Activated CD4-positive, CD25-positive, alpha-beta regulatory T cell treated with anti-CD3 and anti-CD28 coated beads, Interleukin-2, amount 50 U/mL, for 24 hours (primary cell): Measurements from ENCODE around the gene ADARB2.

Experiments
- ATAC-seq, 2 donors: fragments of 150-1000 bp; cut with Tn5 transposase; one replicate each; pipeline ENCODE4 v1.10.0; 2021; ENCODE audit warnings: mild to moderate bottlenecking in 1 of 2, moderate library complexity in 1 of 2

ADARB2 gene

DNA sequence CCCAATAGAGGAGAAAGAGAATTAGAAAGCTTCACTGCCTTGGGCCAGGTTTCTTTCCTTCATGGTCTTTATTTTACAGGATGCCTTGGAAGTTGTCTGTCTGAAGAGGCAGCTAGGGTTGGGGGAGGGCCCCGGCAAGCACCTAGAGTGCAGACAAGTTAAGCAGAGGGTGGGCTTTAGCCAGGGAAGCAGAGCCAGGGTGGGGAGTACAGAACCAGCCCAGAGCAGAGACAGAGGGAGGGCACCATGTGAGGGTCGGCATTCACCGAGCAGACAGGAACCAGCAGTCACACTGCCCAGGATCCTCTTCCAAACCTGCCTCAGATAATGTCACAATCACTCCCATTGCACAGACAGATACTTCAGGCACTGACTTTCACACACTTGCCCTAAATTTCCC, 75.9 kb downstream of the ADARB2 start:
- ATAC-seq, result no peak

DNA sequence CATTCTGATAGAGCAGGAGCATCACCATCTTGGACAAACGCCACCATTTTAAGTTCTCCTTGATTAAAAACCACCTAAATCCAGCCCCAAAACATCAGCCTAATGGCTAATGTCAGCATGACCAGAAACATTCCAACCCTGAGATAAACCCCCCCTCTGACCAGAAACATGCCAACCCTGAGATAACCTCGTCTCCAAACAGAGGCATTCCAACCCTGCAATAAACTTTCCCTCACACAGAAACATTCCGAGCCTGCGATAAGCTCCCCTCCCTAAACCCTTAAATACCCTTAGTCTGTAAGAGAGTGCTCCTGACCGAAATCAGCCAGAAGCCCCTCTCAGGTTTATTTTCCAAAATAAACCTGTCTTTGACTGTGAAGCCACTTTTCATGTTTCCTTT, 76.5 kb downstream of the ADARB2 start:
- no peak for ATAC-seq

DNA sequence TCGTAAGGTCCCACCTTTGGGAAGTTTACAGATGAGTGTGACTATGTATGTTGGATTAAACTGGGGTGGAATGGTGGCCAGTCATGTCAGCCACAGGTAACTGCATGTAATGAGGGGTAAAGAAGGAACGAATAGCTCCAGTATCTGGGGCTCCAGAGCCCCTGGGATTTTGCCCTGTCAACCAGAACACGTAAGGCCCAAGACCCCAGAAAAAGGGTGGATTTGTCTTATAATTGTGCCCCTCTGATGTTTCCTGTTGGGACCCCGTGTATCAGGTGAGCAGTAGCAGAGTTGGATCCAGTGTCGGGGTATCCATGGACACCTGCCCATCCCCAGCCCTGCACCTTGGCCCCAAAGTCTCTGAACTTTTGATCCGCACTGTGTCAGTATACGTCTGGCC, 76.9 kb downstream of the ADARB2 start:
- ATAC-seq, result no peak

DNA sequence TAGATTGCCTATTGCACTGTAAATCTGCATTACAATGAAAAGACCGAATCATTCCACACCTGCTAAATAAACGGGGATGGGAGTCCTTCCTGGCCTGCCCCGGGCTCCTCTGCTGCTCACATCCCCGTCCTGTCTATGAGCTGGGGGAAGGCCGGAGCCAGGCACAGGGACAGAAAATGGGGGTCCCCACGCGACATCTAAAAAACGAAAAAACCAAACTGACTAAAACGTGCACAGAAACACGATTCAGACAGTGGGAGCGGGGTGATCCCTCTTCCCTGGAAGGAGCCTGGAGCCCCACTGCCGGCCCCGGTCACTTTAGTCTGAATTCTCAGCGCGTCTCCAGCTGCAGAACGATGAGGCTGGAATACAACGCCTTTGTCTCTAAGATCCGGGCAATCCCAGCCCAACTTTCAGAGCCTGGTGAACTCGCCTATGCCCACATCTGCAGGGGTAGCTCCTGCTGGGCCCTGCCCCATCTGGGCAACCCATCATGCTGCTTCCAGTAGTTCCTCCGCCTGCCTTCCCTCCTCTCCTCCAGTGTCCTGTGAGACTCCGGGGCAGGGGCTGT, 78.0 kb downstream of the ADARB2 start:
- no peak for ATAC-seq

DNA sequence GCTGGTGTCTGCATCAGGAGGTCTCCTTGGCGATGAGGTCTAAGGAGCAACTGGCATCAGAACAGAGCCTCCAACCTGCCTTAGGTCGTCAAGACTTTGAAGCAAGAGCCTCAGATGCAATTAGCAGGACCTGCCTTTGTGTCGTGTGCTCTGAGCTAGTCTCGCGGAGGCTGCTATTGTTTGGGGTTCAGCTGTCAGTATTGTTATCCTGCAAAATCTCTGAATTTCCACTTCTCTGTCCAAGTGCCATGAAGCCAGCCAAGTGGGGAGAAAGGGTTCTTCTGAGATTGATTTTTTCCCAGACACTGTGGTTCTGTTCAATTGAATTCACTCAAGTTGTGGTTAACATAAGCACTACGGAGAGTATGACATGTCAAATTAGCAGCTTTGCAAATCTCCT, 78.7 kb downstream of the ADARB2 start:
- ATAC-seq, result no peak

DNA sequence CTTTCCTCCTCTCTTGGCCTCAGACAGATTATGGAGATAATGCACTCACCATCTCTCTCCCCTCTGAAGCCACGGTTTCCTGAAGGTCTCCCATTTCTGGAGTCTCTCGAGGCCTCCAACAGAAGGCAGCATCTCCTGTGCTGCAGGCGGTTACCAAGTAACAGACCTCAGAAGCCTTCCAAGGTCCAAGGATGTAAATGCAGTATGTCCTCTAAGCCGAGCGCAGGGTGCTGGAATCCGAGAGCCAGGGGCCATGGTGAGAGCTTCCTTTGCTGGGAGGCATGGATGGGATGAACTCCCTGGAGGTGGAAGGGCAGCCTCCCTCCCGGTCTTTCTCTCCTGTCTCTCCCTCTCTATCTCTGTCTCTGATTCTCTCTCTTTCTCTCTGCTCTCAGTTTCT, 79.8 kb downstream of the ADARB2 start:
- ATAC-seq, result no peak

DNA sequence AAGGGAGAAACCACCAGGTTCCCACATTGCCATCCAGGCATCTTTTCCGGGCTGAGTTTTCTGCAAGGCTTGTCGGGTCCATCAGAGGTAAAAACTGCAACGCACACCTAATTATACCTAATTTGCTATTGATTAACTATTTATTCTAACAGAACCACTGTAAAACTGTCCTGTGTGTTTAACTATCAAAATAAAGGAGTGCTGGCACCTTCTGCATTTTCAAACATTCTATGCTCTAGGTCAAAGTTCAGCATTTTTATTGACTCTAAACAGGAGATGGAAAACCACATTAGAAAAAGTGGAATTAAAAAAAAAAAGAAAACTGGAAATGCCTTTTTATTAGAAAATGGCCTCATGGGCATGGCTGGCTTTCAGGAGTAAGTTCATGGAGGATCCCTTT, 82.0 kb downstream of the ADARB2 start:
- no peak for ATAC-seq

DNA sequence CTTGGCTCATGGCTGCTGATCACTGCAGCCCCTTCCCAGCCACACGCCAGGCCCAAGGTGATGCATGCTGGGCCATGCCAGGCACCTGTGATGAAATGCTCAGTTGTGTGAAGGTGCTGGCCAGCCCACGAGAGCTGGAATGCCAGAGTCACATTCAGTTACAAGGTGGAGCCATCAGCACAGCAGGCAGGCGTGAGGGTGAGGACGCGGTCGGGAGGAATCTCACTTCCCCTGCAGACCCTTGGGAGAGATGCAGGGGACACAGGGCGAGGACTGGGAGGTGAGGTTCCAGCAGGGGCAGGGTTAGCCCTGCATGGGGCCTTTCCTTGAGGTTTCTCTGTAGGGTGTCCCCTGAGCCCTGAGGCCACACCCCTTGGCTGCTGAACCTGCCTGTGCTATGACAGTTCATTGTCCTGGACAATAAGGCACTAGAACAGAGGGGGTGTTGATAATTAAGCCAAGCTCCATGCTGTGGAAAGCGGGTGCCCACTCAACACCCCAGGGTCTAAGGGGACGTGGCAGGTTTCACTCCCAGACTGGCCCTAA, 82.4 kb downstream of the ADARB2 start:
- ATAC-seq, result no peak

DNA sequence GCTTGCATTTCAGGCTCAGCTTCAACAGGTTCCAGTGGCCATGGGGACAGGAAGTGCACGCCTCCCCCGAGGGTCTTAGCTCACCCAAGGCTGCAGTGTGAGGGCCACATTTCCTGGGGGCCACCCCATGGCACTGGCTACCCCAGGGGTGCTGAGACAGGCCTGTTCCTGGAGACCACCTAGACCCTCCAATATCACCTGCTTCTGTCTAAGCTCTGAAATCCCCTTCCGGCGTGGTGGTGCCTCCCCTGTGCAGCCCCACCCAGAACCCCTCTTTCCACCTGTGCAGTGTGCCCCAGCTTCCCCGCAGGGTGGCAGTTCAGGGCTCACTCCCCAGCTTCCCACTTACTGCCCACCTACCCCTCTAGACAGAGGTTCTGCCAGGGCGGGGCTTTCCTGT, 83.1 kb downstream of the ADARB2 start:
- no peak for ATAC-seq

DNA sequence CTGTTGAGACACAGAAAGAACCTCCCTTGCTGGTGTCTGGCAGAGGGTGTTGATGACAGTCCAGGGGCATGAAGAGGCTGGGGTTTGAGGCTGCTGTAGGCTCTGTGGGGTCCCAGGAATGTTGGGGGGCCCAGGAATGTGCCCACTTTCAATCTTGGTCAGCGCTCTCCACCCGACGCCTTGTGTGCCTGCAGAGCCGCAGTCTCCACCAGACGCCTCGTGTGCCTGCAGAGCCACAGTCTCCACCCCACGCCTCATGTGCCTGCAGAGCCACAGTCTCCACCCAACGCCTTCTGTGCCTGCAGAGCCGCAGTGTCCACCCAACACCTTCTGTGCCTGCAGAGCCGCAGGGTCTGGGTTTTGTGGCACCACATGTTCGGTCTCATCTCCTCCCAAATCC, 84.0 kb downstream of the ADARB2 start:
- no peak for ATAC-seq

DNA sequence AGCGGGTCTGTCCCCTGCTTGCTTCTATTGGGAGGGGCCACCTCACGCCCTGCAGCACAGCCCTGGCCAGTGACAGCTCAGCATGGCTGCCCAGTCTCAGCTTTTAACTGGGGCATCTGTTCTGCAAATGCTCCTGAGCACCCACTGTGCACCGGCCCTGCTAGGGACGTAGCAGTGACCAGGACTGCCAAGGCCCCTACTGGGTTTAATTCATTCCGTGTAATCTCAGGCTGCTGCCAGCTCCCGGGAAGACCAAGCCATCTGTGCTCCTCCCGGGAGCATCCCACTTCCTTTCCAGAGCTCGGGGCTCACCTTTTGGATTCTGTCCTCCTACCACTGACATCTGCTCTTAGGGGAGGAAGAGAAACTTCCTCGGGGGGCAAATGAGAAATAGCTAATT, 85.2 kb downstream of the ADARB2 start:
- no peak for ATAC-seq

DNA sequence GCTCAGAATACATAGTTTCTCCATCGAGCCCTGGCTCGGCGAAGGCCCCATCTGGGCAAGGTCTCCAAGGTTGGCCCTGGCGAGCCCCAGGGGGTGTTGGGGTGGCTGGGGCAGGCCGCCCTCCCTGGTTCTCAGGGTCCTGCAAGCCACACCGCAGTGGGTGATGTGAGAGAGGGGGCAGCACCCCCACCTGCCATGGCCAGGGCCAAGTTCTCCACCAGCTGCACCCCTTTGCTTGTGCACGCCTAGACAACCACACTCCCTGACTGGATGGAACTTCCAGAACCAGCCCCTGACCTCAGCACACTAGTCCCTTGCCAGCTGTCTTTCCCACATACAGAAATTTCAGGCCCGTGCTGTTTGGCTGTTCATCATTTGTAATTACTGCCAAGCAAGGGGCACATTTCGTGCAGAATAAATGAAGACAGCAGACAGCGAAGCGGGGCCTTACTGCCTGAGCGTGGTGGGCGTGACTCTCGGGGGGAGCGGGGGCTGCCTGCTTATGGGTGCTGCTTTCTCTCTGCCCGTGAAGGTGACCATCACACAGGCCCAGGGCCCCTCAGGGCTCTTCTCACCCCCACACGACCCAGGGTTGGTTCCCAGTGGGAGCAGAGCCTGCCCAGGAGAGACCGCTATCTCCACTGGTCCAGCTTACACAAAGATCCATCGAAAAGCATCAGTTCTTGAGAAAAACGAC, 85.9 kb downstream of the ADARB2 start:
- ATAC-seq, result no peak

DNA sequence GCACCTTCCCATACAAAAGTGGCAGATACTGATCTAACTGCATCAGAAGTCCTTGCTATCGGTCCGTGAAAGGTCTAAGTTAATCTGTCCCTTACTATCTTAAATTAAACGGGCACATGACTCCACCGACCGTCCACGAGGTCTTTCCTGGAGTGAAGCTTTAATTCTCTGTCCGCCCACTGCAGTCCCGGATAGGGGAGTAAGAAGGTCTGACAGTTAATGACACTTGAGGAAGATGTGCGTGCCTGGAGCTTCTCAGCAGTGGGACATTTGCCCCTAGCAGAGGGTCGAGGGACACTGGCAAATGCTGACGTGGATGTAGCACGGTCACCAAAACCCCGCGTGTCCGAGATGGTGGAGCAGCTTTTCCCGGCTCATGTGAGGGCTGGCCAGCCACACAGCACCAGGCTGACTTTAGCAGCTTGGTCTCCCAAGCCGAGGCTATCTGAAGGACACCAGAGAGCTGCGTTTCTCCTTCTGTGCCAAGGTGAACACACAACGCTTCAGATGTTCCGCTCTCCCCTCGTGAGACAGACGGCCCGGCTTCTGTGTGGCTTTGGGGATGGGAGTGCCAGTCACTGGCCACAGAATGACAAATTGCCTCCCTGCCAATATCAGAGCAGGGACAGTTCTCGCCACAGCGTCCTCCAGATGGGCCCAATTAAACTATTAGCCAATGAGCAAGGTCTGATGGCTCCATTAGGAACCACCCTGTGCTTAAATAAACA, 86.6 kb downstream of the ADARB2 start:
- ATAC-seq, result no peak

DNA sequence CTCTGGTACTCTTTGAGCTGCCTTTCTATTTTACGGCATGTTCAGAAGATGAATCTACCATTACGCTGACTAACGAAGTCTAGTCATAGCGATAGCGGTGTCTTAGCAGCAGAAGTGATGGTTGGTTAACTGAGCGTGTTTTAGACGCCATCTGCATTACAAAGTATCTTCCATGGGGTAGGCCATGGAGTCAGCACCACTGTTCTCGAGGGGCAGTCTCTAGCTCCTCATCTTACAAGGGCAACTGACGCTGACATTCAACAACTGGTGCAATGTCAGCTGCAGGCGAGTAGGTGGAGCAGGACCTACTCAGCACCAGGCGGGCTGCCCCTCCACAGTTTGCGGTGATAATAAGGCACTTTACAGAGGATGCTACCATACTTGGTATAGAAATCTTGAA, 88.7 kb downstream of the ADARB2 start:
- peak; percentile 30 to 41 for ATAC-seq

DNA sequence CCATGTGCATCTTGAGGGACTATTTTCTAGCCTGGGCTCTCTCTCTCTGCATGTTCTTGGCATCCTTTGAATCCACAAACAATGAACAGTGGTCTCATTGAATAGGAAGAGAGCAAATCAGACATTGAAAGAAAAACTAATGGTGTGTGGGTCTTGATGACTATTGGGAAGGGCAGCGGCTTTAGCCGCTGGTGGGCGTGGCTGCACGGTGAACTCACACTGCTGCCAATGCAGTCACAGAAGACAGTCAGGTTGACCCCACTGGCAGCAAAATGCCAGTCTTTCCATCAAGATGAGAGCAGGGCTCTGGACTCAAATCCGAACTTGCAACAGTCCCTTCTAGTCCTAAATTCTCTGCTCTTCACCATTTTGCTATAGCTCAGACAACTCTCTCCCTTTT, 91.0 kb downstream of the ADARB2 start:
- ATAC-seq, result no peak

DNA sequence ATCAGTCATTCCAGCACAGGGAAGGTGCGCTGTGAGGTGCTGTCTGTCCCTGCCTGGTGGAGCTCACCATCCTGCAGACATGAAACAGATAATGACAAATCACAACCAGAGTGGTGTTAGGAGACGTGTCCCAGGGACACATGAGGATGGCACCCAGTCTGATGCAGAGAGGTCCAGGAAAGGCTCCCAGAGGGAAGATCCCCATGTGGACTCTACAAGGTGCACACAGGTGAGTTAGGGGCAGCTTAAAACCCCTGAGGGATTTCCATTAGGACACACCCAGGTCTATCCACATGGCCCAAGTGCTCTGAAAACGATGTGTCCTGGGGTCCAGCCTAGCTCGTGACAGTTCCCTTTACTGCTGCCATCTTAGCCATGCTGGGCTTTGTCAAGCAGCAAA, 91.4 kb downstream of the ADARB2 start:
- ATAC-seq, result no peak

DNA sequence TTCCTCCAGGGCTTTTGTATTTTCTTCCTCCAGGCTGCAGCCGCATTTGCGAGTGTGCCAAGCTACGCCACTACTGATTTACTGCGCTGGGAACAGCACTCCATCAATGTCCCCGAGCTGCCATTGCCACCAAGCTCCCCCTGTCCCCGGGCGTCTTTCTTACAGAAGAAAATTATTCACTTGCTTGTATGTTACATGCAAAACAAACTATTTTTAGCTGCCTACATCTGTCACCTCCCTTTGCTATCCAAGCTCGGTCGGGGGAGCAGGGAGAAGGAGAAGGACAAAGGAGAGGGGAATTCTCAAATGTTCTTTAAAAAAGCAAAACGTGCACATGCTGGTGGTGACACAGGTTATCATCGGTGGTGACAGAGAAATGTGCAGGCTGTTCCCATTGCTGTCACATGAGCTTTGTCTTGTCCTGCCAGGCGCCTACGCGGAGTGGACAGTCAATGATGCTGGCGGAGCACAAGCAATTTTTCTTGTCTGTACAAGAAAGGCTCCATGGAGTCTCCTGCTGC, 93.1 kb downstream of the ADARB2 start:
- no peak for ATAC-seq

DNA sequence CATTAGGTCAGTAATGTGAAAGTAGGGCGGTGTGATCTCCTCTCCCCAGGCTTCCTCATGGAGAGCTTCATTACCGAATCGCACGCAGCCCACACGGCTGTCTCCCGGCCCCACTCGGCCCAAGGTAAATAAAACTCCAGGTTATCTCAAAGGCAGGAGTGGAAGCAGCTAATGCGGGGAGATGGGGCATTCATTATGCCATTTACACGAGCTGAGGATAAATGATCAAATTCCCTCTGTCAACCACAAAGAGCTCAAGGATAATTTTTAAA, 93.5 kb downstream of the ADARB2 start:
- no peak for ATAC-seq

DNA sequence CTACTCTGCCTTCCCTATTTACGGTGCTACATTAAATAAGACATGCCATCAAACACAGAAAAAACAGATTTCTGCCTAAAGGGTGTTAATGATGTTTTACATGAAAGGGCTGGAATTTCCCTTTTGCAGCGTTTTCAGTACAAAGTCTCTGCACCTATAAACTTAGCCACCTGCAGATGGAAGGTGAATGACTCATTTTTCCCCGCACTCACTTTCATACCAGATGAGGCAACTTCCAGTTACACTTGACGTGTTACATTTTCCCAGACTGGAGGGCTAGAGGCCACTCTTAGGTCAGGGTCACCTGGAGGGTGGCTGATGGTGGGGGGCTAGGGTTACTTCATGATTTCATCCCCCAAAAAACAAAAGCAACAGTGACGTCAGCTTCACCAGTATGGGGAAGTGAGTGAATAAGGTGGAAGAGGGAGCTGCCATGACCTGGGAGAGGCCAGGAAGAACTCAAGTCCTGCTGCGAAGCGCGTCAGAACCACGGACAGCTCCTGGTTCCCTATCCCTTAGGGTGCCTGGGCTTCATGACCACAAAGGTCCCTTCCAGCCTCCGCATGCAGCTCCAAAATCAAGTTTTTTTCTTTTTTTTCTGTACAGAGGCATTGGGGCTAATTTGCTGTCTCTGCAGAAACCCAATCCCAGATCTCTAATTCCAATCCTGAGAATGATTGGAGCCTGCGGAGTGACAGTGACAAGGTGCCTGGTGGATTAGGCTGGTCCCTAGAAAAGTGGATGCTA, 94.0 kb downstream of the ADARB2 start:
- ATAC-seq, result peak; percentile 67 to 78

DNA sequence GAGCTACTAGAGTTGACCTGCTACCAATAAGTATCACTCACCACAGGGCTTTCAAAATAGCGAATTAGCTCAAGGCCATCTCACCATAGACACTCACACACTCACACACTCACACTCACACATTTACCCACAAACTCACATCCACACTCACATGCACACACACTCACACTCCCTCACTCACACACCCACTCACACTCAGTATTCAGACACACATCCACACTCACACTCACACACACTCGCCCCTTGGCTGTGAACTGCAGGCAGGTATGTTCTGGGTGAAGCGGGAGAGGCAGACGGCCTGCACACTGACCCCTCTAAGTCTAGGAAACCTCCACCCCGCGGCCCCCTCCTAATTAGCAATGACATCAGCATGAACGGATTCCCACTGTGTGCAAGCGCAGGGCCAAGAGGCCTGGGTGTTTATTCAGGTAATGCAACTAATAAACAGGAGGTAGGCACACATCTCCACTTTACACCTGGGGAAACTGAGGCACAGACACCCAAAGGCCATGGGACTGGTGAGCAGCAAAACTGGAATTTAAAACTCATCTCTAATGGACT, 94.6 kb downstream of the ADARB2 start:
- no peak for ATAC-seq

DNA sequence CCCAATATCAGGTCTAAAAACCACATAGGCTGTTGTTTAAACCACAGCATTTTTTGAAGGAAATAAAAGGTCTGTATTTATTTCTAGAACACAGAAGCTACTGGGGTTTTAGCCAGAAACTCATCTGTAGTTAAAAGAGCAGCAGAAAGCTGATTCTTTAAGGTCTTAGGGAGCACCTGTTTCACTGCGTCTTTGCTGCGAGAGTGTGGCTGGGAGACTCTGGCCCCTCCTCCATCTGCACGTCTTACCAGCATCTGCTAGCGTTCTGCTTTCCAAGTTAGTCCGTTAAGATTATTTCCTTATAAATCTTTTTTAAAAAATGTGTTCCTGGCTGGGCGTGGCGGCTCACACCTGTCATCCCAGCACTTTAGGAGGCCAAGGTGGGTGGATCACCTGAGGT, 95.9 kb downstream of the ADARB2 start:
- no peak for ATAC-seq

DNA sequence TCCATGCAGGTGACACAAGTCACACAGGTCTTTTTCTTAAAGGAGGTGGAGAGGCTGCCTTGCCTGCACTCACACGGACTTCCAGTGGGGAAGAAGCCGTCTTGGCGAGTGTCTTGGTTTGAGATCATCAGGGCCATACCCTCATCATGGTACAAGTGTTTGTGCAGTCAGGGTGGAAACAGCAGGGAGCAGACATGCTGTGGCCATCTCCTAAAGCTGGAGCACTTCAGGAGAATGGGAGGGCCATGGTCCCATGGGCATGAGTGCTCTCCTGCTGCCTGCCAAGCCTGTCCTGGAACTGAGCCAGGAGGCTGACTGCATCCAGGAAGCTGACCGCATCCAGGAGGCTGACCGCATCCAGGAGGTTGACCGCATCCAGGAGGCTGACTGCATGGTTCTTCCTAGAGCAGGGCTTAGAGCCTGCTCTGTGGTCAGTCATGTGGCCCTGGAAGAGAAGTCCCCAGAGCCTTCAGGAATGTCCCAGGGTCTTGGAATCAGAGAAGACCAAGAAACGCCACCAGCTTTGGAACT, 98.4 kb downstream of the ADARB2 start:
- ATAC-seq, result no peak

DNA sequence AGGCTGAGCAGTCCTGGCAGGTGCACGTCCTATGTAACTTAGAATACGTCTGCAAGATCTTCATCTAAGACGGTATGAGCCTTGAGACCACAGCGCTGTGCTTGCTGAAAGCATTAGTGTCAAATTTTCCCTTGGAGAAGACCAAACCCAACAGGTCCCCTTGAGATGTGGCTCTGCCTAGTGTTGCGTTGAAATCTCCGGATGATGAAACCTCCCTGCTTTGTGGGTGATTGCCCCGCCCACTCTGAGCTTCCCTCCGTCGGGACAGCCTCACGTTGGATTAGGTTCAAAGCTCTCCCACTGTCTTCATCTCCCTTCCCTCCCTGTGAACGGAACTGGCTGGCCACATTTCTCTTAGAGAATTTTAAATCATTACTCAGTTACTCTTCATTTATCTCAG, 102.0 kb downstream of the ADARB2 start:
- no peak for ATAC-seq
